ENCODE data around the gene TPM3.
A peak's percentile ranks its signal among the peaks of the same experiment; 100 is the strongest.
"Not testable (repeated sequence)": the region's sequence is repeated elsewhere in the genome, so short reads cannot be mapped to it uniquely, and the experiment has no call there.

The TPM3 gene

GRCh38 chr1:154159554-154159953, 32.3 kb downstream of the TPM3 start:
- DNase-seq = no peak

DNA sequence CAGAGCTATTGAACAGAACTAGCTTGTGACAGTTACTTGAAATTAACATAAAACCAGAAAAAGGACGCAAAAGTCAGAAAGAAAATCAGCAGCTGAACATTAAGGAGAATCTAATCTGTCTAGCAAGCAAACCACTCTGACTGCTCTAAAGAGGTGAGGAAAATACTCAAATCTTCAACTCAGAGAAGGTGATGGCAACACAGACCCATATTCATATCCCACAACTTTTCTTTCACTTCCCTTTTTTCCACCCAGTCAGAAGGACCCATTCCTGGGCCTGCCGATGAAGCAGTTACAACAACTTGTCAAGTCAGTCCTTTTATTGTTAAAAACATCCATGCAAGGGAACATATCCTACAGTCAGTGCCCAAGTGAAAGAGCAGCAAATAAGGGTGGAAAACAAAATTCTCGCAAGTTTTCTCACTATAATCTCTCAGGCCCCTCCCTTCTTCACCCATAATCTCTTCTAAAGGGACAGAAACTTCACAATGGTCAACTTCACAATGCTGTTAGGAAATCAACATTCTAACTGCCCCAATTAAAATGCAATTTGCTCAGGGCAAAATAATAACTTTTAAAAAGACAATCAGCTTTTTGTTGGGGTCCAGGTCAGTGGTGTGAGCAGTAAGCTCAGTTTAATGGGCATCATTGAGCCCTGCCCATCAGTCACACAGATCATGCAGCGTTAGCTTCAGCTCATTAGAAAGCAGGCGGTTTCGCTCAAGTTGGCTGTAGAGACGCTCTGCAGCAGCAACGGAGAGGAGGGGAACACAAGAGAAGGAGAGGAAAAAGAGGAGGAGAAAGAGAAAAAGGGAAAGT, 33.4 kb downstream of the TPM3 start:
- DNase-seq = no peak

- DNase-seq = peak; percentile 98
These were observed 34.2 kb downstream of the TPM3 start for GRCh38 chr1:154157520-154158306.

GRCh38 chr1:154155251-154155650, 36.6 kb downstream of the TPM3 start:
- DNase-seq = no peak

- DNase-seq = no peak
These were observed 37.2 kb downstream of the TPM3 start, which contains the start of gene NUP210L for GRCh38 chr1:154154534-154155191. TSS of gene NUP210L (minus strand) at chr1:154155073.

DNA sequence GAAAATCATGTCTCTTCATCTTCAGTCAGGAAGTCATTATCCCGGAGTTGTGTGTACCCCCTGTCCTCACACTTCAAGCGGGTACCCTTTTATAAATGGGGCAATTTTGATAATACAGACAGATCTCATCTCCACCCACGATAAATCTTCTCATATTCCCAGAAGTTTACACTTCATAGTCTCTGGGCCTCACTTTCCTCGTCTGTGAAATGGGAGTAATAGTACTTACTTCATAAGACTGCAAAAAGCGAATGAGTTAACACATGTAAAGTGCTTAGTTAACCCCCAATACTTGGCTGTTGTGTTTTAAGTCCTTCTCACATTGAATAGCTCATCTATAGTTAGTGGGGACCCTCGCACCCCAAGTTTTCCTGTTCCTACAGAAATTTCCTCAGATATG, 37.8 kb downstream of the TPM3 start:
- DNase-seq = no peak

DNA sequence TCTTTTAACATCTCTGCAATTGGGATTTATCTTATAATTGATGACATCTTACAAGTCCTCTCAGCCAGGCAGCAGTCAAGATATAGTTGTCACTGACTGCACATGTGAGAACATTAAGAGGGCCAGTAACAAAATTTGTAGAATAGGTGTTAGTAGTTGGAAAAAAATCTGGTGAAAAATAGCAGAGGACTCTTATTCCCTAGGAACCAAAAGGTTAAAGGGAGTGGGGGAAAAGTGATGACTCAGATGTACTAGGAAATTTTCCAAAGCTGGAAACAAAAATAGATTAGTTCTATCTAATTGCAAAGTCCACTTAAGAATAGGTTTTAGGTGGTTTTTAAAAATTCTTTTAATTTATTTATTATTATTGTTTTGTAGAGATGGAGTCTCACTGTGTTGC, 40.6 kb downstream of the TPM3 start:
- DNase-seq = no peak

- DNase-seq = no peak
These were observed 43.1 kb downstream of the TPM3 start for GRCh38 chr1:154148807-154149206.

DNA sequence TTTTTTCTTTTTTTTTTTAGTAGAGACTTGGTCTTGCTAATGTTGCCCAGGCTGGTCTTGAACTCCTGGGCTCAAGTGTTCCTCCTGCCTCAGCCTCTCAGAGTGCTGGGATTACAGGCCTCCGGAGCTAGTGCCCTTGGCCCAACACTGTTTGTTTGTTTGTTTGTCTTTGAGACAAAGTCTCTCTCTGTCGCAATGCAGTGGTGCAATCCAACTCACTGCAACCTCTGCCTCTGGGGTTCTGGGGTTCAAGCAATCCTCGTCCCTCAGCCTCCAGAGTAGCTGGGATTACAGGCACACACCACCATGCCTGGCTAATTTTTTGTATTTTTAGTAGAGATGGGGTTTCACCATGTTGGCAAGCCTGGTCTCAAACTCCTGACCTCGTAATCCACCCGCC, 44.4 kb downstream of the TPM3 start:
- DNase-seq = not testable (repeated sequence)

- DNase-seq = no peak
These were observed 45.9 kb downstream of the TPM3 start for GRCh38 chr1:154145986-154146385.

GRCh38 chr1:154142358-154142757, 49.5 kb downstream of the TPM3 start:
- no peak for DNase-seq

- peak; percentile 45 for DNase-seq
These were observed 50.7 kb downstream of the TPM3 start for GRCh38 chr1:154141240-154141639.

GRCh38 chr1:154137888-154138287, 54.0 kb downstream of the TPM3 start:
- no peak for DNase-seq

DNA sequence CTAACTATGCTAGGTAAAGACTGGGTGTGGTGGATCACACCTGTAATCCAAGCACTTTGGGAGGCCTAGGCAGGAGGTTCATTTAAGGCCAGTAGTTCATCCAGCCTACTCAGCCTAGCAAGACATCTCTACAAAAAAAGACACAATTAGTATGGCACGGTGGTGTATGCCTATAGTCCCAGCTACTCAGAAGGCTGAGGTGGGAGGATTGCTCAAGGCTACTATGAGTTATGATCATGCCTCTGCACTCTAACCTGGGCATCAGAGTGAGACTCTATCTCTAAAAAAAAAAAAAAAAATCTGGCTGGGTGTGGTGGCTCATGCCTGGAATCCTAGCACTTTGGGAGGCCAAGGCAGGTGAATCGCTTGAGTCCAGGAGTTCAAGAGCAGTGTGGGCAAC, 58.6 kb downstream of the TPM3 start:
- no peak for DNase-seq

GRCh38 chr1:154129391-154129970, 62.4 kb downstream of the TPM3 start:
- DNase-seq = no peak

- not testable (repeated sequence) for DNase-seq
These were observed 68.7 kb downstream of the TPM3 start for GRCh38 chr1:154123205-154123604.

GRCh38 chr1:154117642-154118041, 74.3 kb downstream of the TPM3 start:
- no peak for DNase-seq

GRCh38 chr1:154115180-154115579, 76.7 kb downstream of the TPM3 start:
- no peak for DNase-seq
